HEK293T (cell line): ENCODE data around the gene PLS3.

Experiments used
- ARNT ChIP-seq: fragments of 450-650 bp; IDR thresholded peaks from 2 replicates; pipeline ENCODE4 v1.6.1; 2017; ENCODE audit warnings: mild to moderate bottlenecking
- BHLHE40 ChIP-seq: fragments of 450-650 bp; IDR thresholded peaks from 2 replicates; pipeline ENCODE4 v1.6.1; 2016; ENCODE audit warnings: mild to moderate bottlenecking, moderate library complexity, borderline replicate concordance
- FOXA1 ChIP-seq: fragments of 450-650 bp; IDR thresholded peaks from 2 replicates; pipeline ENCODE4 v1.6.1; 2016; ENCODE audit warnings: mild to moderate bottlenecking
- FOXM1 ChIP-seq: fragments of 450-650 bp; IDR thresholded peaks from 2 replicates; pipeline ENCODE4 v1.6.1; 2017; ENCODE audit warnings: mild to moderate bottlenecking, borderline replicate concordance

GRCh38 chrX:115616943-115617563, 56.1 kb downstream of the PLS3 start:
- TF ChIP-seq ARNT (no peak), BHLHE40 (no peak), FOXM1 (no peak), FOXA1 (no peak)
